Measurements from ENCODE around the gene MAMLD1.

The MAMLD1 gene

DNA sequence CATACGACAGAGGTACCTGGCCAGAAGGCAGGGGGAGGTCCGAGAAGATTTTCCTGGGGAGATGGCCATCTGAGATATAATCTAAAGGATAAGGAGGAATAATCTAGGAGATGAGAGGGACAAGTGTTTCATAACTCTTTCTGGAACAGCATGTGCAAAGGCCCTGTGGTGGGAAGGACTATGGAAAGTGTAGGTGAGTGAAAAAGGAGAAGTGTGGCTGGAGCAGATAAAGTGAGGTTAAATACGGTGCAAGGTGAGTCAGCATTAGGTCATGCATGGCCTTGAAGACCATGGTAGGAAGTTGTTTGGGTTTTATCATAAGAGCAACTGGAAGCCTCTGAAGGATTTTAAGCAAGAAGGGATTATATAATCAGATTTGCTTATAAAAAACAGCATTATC is 170.7 kb downstream of the MAMLD1 start:
- DNase-seq (ENCODE audit: low read depth in 1 of 2, low spot score in 1 of 2): no peak
- no peak overlapping the region for H3K27ac ChIP-seq (replicated peaks)
- no peaks in the 10 kb centered on the region for H3K27me3 ChIP-seq (ENCODE audit: insufficient read depth, poor library complexity, severe bottlenecking)
- H3K4me3 ChIP-seq (replicated peaks; ENCODE audit: insufficient read depth, low read length): no peak overlapping the region
- TF ChIP-seq, protein P1, sequence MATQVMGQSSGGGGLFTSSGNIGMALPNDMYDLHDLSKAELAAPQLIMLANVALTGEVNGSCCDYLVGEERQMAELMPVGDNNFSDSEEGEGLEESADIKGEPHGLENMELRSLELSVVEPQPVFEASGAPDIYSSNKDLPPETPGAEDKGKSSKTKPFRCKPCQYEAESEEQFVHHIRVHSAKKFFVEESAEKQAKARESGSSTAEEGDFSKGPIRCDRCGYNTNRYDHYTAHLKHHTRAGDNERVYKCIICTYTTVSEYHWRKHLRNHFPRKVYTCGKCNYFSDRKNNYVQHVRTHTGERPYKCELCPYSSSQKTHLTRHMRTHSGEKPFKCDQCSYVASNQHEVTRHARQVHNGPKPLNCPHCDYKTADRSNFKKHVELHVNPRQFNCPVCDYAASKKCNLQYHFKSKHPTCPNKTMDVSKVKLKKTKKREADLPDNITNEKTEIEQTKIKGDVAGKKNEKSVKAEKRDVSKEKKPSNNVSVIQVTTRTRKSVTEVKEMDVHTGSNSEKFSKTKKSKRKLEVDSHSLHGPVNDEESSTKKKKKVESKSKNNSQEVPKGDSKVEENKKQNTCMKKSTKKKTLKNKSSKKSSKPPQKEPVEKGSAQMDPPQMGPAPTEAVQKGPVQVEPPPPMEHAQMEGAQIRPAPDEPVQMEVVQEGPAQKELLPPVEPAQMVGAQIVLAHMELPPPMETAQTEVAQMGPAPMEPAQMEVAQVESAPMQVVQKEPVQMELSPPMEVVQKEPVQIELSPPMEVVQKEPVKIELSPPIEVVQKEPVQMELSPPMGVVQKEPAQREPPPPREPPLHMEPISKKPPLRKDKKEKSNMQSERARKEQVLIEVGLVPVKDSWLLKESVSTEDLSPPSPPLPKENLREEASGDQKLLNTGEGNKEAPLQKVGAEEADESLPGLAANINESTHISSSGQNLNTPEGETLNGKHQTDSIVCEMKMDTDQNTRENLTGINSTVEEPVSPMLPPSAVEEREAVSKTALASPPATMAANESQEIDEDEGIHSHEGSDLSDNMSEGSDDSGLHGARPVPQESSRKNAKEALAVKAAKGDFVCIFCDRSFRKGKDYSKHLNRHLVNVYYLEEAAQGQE (IDR thresholded peaks at IDR 0.05; ENCODE audit: insufficient replicate concordance, low read depth): no peak
- TF ChIP-seq, protein P2, sequence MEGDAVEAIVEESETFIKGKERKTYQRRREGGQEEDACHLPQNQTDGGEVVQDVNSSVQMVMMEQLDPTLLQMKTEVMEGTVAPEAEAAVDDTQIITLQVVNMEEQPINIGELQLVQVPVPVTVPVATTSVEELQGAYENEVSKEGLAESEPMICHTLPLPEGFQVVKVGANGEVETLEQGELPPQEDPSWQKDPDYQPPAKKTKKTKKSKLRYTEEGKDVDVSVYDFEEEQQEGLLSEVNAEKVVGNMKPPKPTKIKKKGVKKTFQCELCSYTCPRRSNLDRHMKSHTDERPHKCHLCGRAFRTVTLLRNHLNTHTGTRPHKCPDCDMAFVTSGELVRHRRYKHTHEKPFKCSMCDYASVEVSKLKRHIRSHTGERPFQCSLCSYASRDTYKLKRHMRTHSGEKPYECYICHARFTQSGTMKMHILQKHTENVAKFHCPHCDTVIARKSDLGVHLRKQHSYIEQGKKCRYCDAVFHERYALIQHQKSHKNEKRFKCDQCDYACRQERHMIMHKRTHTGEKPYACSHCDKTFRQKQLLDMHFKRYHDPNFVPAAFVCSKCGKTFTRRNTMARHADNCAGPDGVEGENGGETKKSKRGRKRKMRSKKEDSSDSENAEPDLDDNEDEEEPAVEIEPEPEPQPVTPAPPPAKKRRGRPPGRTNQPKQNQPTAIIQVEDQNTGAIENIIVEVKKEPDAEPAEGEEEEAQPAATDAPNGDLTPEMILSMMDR (IDR thresholded peaks at IDR 0.05; ENCODE audit: insufficient read depth, low read length): no peak
- no peak for TF ChIP-seq SPI1 (IDR thresholded peaks at IDR 0.05; ENCODE audit: borderline replicate concordance, low read depth)

DNA sequence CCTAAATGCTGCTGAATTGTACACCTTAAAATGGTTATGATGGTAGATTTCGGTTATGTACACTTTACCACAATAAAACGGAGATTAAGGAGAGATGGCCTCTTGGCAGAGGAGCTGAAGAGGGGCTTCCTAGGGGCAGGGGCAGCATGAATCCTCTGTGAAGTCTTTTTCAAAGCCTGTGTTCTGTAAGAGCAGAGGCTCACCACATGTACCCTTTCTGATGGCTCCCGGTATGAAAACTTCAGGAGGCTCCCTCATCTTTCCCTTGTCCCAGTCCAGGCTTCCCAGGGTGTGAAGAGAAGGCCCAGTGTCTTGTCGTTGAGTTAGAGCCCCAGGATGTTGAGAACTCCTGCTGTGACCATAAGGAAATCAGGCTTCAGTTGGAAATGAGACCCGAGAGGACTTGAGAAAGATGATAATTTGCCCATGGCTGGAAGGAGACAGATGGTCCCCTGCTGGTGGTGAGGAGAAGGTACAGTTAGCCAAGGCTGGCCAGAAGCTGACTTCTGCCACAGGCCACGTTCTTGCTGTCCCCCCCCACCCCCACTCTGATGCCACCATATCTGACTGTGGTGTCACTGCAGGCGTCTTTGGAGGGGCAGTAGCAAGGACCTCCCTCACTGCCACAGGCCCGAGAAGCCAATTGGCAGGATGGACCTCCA is 173.5 kb downstream of the MAMLD1 start:
- no peak overlapping the region for H3K27ac ChIP-seq (replicated peaks)
- no peaks in the 10 kb centered on the region for H3K27me3 ChIP-seq (ENCODE audit: insufficient read depth, poor library complexity, severe bottlenecking)
- no peak for DNase-seq (ENCODE audit: low read depth in 1 of 2, low spot score in 1 of 2)
- no peak overlapping the region for H3K4me3 ChIP-seq (replicated peaks; ENCODE audit: insufficient read depth, low read length)
- no peak for TF ChIP-seq SPI1 (IDR thresholded peaks at IDR 0.05; ENCODE audit: borderline replicate concordance, low read depth)
- TF ChIP-seq, protein P2 (IDR thresholded peaks at IDR 0.05; ENCODE audit: insufficient read depth, low read length): no peak
- TF ChIP-seq, protein P1 (IDR thresholded peaks at IDR 0.05; ENCODE audit: insufficient replicate concordance, low read depth): no peak
- TF ChIP-seq GABPA (IDR thresholded peaks at IDR 0.05; ENCODE audit: low read depth): no peak
- no peak for TF ChIP-seq POLR2AphosphoS5 (IDR thresholded peaks at IDR 0.05; ENCODE audit: low read depth)

- Histone ChIP-seq H3K27ac (replicated peaks) (no peak overlapping the region), H3K4me3 (replicated peaks; ENCODE audit: insufficient read depth, low read length) (no peak overlapping the region), H3K27me3 (ENCODE audit: insufficient read depth, poor library complexity, severe bottlenecking) (no peaks in the 10 kb centered on the region)
- no peak for DNase-seq (ENCODE audit: low read depth in 1 of 2, low spot score in 1 of 2)
- TF ChIP-seq GABPA (IDR thresholded peaks at IDR 0.05; ENCODE audit: low read depth) (no peak), SPI1 (IDR thresholded peaks at IDR 0.05; ENCODE audit: borderline replicate concordance, low read depth) (no peak), POLR2AphosphoS5 (IDR thresholded peaks at IDR 0.05; ENCODE audit: low read depth) (no peak)
- TF ChIP-seq, protein P1 (IDR thresholded peaks at IDR 0.05; ENCODE audit: insufficient replicate concordance, low read depth): no peak
- TF ChIP-seq, protein P2 (IDR thresholded peaks at IDR 0.05; ENCODE audit: insufficient read depth, low read length): no peak
These were observed 174.7 kb downstream of the MAMLD1 start for GRCh38 chrX:150537851-150538250.
